ENCODE measurements around the gene TMEM89. TPM values are rescaled to one million over a fixed set of nuclear protein-coding genes. Genes with fewer than 3 reads are reported as not detected.

Gene TMEM89
- polyA plus RNA-seq, 1 donor (not counting 4 experiments of a cell fraction or from before 2014, with no cell fraction given) = not detected

GRCh38 chr3:48650723-48651122 is 29.2 kb upstream of the TMEM89 start:
- H3K36me3 ChIP-seq (ENCODE audit: control insufficient read depth in 2 of 2, extremely low read depth in 1 of 2, insufficient read depth in 2 of 2, low read length in 2 of 2) = no peaks in the 10 kb centered on the region
- H3K9ac ChIP-seq (ENCODE audit: control insufficient read depth, extremely low read depth, insufficient read depth, low read length) = no peak overlapping the region
- TF ChIP-seq CTCF (optimal IDR thresholded peaks at IDR 0.05 in 1 of 3, IDR thresholded peaks at IDR 0.05 in 1 of 3, conservative IDR thresholded peaks at IDR 0.05 in 1 of 3; ENCODE audit: extremely low read depth in 1 of 3, insufficient read depth in 2 of 3, low read length in 3 of 3) = no peak
- TF ChIP-seq EZH2 (IDR thresholded peaks at IDR 0.05; ENCODE audit: low read length) = no peak
- no peak overlapping the region for H3K4me3 ChIP-seq (ENCODE audit: control insufficient read depth in 2 of 3, extremely low read depth in 1 of 3, insufficient read depth in 2 of 3, low read depth in 1 of 3, low read length in 3 of 3)
- H3K27me3 ChIP-seq (ENCODE audit: control insufficient read depth, extremely low read depth, insufficient read depth, low read length) = peaks cover 5% of the 10 kb centered on the region
- H3K9me3 ChIP-seq (ENCODE audit: control insufficient read depth, low read depth, low read length) = no peaks in the 10 kb centered on the region
- no peak overlapping the region for H3K4me2 ChIP-seq (ENCODE audit: control insufficient read depth, extremely low read depth, insufficient read depth, low read depth, low read length)
- H3K79me2 ChIP-seq (ENCODE audit: control insufficient read depth, insufficient read depth, low read length) = no peaks in the 10 kb centered on the region
- H3K4me1 ChIP-seq (ENCODE audit: control insufficient read depth, extremely low read depth, insufficient read depth, low read length) = no peaks in the 10 kb centered on the region
- H2AFZ ChIP-seq (ENCODE audit: control insufficient read depth, low read length) = no peak overlapping the region
- no peak for FAIRE-seq
- H3K9me1 ChIP-seq (ENCODE audit: control insufficient read depth, extremely low read depth, insufficient read depth, low read length) = no peaks in the 10 kb centered on the region
- H4K20me1 ChIP-seq (ENCODE audit: control insufficient read depth, extremely low read depth, insufficient read depth, low read length) = no peaks in the 10 kb centered on the region
- dilution Hi-C loops (cut with MboI; ENCODE audit: extremely low pct_ligation_motif_present, low sequenced_read_pairs) = no loop called here
- DNase-seq (ENCODE audit: low read depth, low spot score) = no peak
- H3K27ac ChIP-seq (ENCODE audit: control insufficient read depth, insufficient read depth, low read length) = no peak overlapping the region

GRCh38 chr3:48648188-48648850 is 26.8 kb upstream of the TMEM89 start:
- Histone ChIP-seq H3K9me3 (ENCODE audit: control insufficient read depth, low read depth, low read length) (no peaks in the 10 kb centered on the region), H3K27me3 (ENCODE audit: control insufficient read depth, extremely low read depth, insufficient read depth, low read length) (peaks cover 4% of the 10 kb centered on the region), H4K20me1 (ENCODE audit: control insufficient read depth, extremely low read depth, insufficient read depth, low read length) (no peaks in the 10 kb centered on the region), H3K4me3 (ENCODE audit: control insufficient read depth in 2 of 3, extremely low read depth in 1 of 3, insufficient read depth in 2 of 3, low read depth in 1 of 3, low read length in 3 of 3) (no peak overlapping the region), H3K4me2 (ENCODE audit: control insufficient read depth, extremely low read depth, insufficient read depth, low read depth, low read length) (no peak overlapping the region), H3K36me3 (ENCODE audit: control insufficient read depth in 2 of 2, extremely low read depth in 1 of 2, insufficient read depth in 2 of 2, low read length in 2 of 2) (no peaks in the 10 kb centered on the region), H3K4me1 (ENCODE audit: control insufficient read depth, extremely low read depth, insufficient read depth, low read length) (no peaks in the 10 kb centered on the region), H3K79me2 (ENCODE audit: control insufficient read depth, insufficient read depth, low read length) (no peaks in the 10 kb centered on the region), H3K27ac (ENCODE audit: control insufficient read depth, insufficient read depth, low read length) (no peak overlapping the region), H3K9ac (ENCODE audit: control insufficient read depth, extremely low read depth, insufficient read depth, low read length) (no peak overlapping the region), H3K9me1 (ENCODE audit: control insufficient read depth, extremely low read depth, insufficient read depth, low read length) (no peaks in the 10 kb centered on the region), H2AFZ (ENCODE audit: control insufficient read depth, low read length) (no peak overlapping the region)
- DNase-seq (ENCODE audit: low read depth, low spot score) (no peak), FAIRE-seq (no peak)
- dilution Hi-C loops (cut with MboI; ENCODE audit: extremely low pct_ligation_motif_present, low sequenced_read_pairs) = no loop called here
- TF ChIP-seq CTCF (optimal IDR thresholded peaks at IDR 0.05 in 1 of 3, IDR thresholded peaks at IDR 0.05 in 1 of 3, conservative IDR thresholded peaks at IDR 0.05 in 1 of 3; ENCODE audit: extremely low read depth in 1 of 3, insufficient read depth in 2 of 3, low read length in 3 of 3) = no peak
- TF ChIP-seq EZH2 (IDR thresholded peaks at IDR 0.05; ENCODE audit: low read length) = no peak
